ENCODE results near the gene CCL26.
"Not testable (repeated sequence)": the region's sequence is repeated elsewhere in the genome, so short reads cannot be mapped to it uniquely, and the experiment has no call there.

CCL26 gene

GRCh38 chr7:75737856-75738603, 34.0 kb downstream of the CCL26 start:
- DNase-seq: no peak

DNA sequence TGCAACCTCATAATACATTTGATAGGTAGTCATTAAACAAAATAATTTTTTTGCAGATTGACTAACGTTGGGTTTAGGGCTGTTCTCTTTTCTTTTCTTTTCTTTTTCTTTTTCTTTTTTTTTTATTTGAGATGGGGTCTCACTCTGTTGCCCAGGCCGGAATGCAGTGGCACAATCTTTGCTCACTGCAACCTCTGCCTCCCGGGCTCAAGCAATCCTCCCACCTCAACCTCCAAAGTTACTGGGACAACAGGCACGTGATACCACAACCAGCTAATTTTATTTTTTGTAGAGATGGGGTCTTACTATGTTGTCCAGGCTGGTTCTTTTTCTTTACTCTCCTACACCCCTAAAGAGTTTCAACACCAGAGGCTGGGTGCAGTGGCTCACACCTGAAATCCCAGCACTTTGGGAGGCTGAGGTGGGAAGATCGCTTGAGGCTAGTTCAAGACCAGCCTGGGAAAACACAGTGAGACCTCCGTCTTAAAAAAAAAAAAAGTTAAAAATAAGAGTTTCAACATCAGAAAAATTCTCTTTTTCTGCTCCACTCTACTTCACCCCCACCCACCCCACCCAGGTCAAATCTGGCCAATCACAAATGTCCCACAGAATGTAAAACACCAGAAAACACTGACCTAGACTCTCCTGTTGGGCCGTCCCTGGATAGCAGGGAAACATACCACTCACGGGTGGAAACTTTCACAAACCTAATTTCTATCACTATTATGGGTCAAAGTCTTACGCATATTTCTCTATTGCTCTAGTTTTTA, 36.2 kb downstream of the CCL26 start:
- DNase-seq: no peak

- no peak for DNase-seq
Measured at GRCh38 chr7:75734586-75735458, 37.2 kb downstream of the CCL26 start.

DNA sequence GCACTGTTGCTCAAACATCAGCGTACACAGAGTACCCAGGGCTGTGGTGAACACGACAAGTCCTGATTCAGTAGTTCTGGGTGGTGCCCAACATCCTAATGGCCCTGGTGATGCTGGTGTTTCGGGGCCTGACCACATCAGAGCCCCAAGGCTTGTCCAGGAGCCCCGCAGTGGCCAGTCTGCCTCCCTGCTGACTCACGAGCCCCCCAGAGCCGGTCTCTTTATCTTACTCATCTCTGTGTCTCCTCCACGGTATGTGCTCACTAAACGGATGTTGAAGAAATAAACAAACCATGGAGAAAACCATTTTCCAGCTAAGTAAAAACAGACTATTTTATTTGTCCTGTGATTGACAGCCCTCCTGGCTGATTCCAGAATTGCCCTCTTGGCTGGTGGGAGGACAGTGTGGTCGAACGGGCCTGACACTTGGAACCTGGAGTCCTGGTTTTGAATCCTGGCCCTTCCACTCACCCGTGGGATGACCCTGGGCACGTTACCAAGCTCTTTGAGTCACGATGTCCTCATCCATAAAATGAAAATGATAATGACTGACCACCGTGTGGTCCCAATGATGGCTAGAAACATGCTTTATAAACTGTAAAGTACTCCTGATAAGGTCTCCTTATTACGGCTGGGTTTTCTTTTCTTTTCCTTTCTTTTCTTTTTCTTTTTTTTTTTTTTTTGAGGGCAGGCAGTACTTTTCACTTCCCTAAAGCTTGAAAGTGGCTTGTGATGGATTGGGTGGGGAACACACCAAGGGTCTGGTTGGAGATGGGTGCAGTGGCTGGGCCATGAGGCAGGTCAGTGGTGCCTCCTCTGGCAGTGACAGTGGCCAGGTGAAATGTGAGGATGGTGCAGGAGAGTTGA, 39.0 kb downstream of the CCL26 start:
- no peak for DNase-seq

DNA sequence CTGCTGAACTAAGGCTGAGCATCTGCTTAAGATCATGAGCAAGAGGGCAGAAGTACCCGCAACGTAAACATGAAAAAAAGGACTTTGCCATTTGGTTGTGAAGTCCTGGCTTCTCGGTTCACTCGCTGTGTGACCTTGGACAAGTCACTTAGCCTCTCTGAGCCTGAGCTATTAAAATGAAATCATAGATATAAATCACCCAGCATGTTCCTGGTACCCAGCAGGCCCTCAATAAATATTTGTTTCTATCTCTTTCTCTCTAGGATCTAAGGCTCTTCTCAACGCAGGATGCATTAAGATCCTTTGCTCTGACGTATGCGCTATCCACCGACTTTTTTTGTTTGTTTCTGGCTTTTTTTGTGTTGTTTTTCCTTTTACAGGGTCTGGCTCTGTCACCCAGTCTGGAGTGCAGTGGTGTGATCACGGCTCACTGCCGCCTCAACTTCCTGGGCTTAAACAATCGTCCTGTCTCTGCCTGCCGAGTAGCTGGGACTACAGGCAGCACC, 39.9 kb downstream of the CCL26 start:
- no peak for DNase-seq

GRCh38 chr7:75729851-75730274, 42.1 kb downstream of the CCL26 start:
- peak; percentile 15 for DNase-seq

DNA sequence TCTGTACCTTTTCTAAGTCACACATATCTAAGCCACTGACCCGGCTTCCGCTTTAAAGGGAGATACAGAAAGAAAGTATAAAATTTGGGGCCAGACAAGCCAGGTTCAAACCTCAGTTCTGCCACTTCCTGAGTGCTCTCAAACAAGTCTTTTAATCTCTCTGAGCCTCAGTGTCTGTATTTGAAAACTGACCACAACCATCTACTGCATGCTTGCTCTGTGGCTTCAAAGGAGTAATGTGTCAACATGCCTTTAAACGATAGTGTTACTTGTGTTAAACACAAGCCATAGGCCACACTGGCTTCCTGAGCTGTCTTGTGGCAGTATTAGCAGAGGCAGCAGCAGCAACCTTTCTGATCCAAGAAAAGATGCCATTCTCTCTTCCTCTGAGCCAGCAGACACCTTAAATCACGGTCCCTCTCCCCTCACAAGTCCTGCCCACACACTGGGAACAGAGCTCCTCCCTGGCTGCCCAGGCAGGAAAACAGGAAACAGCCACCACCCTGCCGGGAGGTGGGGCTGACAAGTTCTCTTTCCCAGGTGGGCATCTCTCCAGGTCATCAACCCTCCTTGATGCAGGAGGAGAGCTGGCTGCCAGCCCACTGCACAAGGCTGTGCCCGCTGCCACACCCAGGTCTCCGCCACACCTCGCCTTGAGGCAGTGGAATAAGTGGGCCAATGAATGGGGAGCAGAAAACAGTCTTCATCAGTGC, 44.0 kb downstream of the CCL26 start:
- peak; percentile 80 for DNase-seq

- DNase-seq: not testable (repeated sequence)
Measured at GRCh38 chr7:75727351-75727750, 44.7 kb downstream of the CCL26 start.

DNA sequence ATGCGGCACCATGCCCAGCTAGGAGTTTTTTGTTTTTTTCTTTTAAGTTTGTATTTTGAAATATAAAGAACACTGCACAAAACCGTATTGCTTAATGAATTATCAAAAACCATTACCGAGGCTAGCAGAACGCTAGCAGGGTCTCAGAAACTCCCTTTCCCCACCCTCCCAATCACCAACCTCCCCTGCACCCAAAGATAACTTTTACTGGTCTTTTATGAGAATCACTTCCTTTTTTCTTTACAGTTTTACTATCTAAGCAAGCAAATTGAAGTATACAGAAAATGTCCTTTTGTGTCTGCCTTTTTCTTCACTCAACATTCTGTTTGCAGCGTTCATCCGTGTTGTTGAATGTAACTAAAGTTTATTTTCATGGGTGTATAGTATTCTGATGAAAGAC, 46.7 kb downstream of the CCL26 start:
- no peak for DNase-seq

DNA sequence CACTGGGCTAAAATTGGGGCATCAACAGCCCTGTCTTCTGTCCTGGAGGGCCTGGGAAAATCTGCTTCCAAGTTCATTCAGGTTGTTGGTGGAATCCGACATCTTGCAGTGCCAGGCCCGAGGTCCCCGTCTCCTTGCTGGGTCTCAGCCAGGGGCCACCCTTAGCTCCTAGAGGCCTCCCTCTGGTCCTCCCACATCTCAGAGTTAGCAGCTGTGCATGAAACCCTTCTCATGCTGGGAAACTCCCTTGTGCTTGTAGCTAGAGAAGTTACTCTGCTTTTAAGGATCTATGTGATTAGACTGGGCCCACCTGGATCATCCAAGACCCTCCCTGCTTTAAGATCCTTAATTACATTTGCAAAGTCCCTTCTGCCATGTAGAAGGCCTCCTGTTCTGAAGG, 48.6 kb downstream of the CCL26 start:
- no peak for DNase-seq

- DNase-seq: no peak
Measured at GRCh38 chr7:75722373-75722772, 49.6 kb downstream of the CCL26 start.

DNA sequence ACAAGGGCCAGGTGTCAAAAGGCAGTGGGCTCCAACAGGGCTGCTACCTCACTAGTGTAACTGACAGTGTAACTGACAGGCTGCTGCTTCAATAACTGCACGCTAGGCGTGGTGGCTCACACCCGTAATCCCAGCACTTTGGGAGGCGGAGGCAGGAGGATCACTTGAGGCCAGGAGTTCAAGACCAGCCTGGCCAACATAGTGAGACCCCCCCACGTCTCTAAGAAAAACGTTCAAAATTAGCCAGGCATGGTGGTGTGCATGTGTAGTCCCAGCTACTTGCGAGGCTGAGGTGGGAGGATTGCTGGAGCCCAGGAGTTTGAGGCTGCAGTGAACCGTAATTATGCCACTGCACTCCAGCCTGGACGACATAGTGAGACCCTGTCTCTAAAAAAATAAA, 50.1 kb downstream of the CCL26 start:
- not testable (repeated sequence) for DNase-seq

- DNase-seq: no peak
Measured at GRCh38 chr7:75721426-75721825, 50.6 kb downstream of the CCL26 start.

DNA sequence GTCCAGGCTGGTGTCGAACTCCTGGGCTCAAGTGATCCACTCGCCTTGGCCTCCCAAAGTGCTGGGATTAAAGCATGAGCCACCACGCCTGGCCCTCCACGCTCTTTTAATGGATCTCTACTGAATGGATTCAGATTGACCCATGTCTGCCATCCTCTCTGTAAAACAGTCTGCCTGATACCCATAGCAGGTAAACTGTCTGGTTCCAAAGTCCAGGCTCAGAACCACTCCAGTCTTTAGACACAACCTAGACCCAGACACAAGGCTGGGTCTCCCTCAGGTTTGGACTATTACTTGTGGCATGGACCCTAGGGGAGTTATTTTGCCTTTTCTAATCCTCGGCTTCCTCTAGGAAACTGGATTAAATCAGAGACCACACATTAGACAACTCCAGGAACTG, 52.4 kb downstream of the CCL26 start:
- DNase-seq: no peak

Measured in CD4-positive, alpha-beta T cell treated with Interleukin-17A for 1 hour (primary cell).